K562 (cell line): ENCODE data around the gene AGO1. TPM values are rescaled to one million over a fixed set of nuclear protein-coding genes. Genes with fewer than 3 reads are reported as not detected.

Experiments
- ATF1 ChIP-seq, 2 experiments: fragments of 450-650 bp in 1 of 2; IDR thresholded peaks; 2 replicates each; pipeline ENCODE4 v1.6.1; 2016; ENCODE audit warnings: missing compliant biosample characterization in 1 of 2, missing genetic modification characterization in 1 of 2
- CBFB ChIP-seq: sonication (generic); formaldehyde crosslinking; IDR thresholded peaks from 2 replicates; pipeline ENCODE4 v1.4.0; 2020; ENCODE audit warnings: mild to moderate bottlenecking, missing genetic modification reagents
- CHD1 ChIP-seq: fragments of 200-600 bp; sonication (generic); IDR thresholded peaks from one replicate; pipeline ENCODE4 v1.6.1; 2012; ENCODE audit warnings: mild to moderate bottlenecking, moderate library complexity, low read length, inconsistent platforms
- DIDO1 ChIP-seq: fragments of 450-650 bp; IDR thresholded peaks from 2 replicates; pipeline ENCODE4 v1.6.1; 2016; ENCODE audit warnings: low read depth, missing biosample characterization, missing genetic modification characterization
- HCFC1 ChIP-seq: IDR thresholded peaks from 2 replicates; pipeline ENCODE4 v1.6.1; 2012; ENCODE audit warnings: low read depth, low read length, improper control_type of control experiment
- HMGN3 ChIP-seq: IDR thresholded peaks from 2 replicates; pipeline ENCODE4 v1.6.1; 2011; ENCODE audit warnings: borderline replicate concordance, low read depth, mild to moderate bottlenecking, mixed read lengths, low read length; ENCODE audit not compliant: insufficient read length; ENCODE audit errors: extremely low read depth
- KLF6 ChIP-seq: fragments of 250-450 bp; sonication (Bioruptor Pico); IDR thresholded peaks from 2 replicates; pipeline ENCODE4 v1.4.0; 2020; ENCODE audit warnings: mild to moderate bottlenecking, moderate library complexity, borderline replicate concordance
- LARP7 ChIP-seq: fragments of 450-650 bp; IDR thresholded peaks from 2 replicates; pipeline ENCODE4 v1.6.1; 2016
- MCM3 ChIP-seq: fragments of 450-650 bp; IDR thresholded peaks from 2 replicates; pipeline ENCODE4 v1.6.1; 2016
- MEIS2 ChIP-seq: fragments of 450-650 bp; IDR thresholded peaks from 2 replicates; pipeline ENCODE4 v1.6.1; 2014; ENCODE audit warnings: mild to moderate bottlenecking; ENCODE audit not compliant: partially characterized antibody
- NELFE ChIP-seq: IDR thresholded peaks from 2 replicates; pipeline ENCODE4 v1.6.1; 2011; ENCODE audit warnings: mild to moderate bottlenecking; ENCODE audit not compliant: insufficient read depth, insufficient read length
- POU5F1 ChIP-seq: fragments of 150-350 bp; IDR thresholded peaks from 2 replicates; pipeline ENCODE4 v1.6.1; 2014; ENCODE audit warnings: borderline replicate concordance, low read length, low read depth, mild to moderate bottlenecking; ENCODE audit not compliant: partially characterized antibody
- RBBP5 ChIP-seq: fragments of 200-600 bp; sonication (generic); IDR thresholded peaks from 2 replicates; pipeline ENCODE4 v1.6.1; 2012; ENCODE audit warnings: borderline replicate concordance, mild to moderate bottlenecking, low read length, control low read depth, inconsistent platforms; ENCODE audit not compliant: insufficient read depth, poor library complexity, severe bottlenecking
- RCOR1 ChIP-seq, 2 experiments: IDR thresholded peaks; 2 replicates each; pipeline ENCODE4 v1.6.1; 2012; ENCODE audit warnings: low read depth in 2 of 2, low read length in 2 of 2, borderline replicate concordance in 1 of 2, improper control_type of control experiment in 1 of 2
- SETDB1 ChIP-seq: IDR thresholded peaks from one replicate; pipeline ENCODE4 v1.6.1; 2012; ENCODE audit warnings: low read length, control low read depth, inconsistent platforms
- SMARCB1 ChIP-seq: IDR thresholded peaks from 2 replicates; pipeline ENCODE4 v1.6.1; 2011; ENCODE audit warnings: improper control_type of control experiment, low read depth; ENCODE audit not compliant: insufficient read length
- STAT5A ChIP-seq: IDR thresholded peaks from 2 replicates; pipeline ENCODE4 v1.6.1; 2012; ENCODE audit warnings: low read length, inconsistent platforms, borderline replicate concordance
- TAL1 ChIP-seq: fragments of 450-650 bp; IDR thresholded peaks from 2 replicates; pipeline ENCODE4 v1.6.1; 2016; ENCODE audit warnings: mild to moderate bottlenecking
- TARDBP ChIP-seq: fragments of 450-650 bp; IDR thresholded peaks from 2 replicates; pipeline ENCODE4 v1.6.1; 2016
- YY1 ChIP-seq, 3 experiments: IDR thresholded peaks; 2 replicates each; pipeline ENCODE4 v1.6.1; 2011; ENCODE audit warnings: low read length in 2 of 3, mild to moderate bottlenecking in 2 of 3, moderate library complexity in 2 of 3, borderline replicate concordance in 1 of 3, control low read depth in 1 of 3, low read depth in 1 of 3; ENCODE audit not compliant: insufficient read depth in 3 of 3, insufficient replicate concordance in 2 of 3, control insufficient read depth in 1 of 3, insufficient read length in 1 of 3; ENCODE audit errors: extremely low read depth in 1 of 3
- ZNF354B ChIP-seq: fragments of 250-450 bp; sonication (Bioruptor Pico); IDR thresholded peaks from 2 replicates; pipeline ENCODE4 v1.4.0; 2020
- ZNF445 ChIP-seq: fragments of 250-450 bp; sonication (Bioruptor Pico); IDR thresholded peaks from 2 replicates; pipeline ENCODE4 v1.4.0; 2020; ENCODE audit warnings: low read depth, mild to moderate bottlenecking, moderate library complexity
- polyA plus RNA-seq, 8 experiments: library from polyadenylated mRNA; depleted of rRNA in 4 of 8; stranded (reverse) in 5 of 8; unstranded in 3 of 8; fragments of >200 nt; fragmentation: Nextera tagmentation in 2 of 8; fragmentation: Illumina TruSeq in 1 of 8; extraction: Ambion mirVana in 2 of 8; extraction: Trizol in 1 of 8; gene quantifications; 2 replicates each; pipeline versions ENCODE4 v1.2.1 to v1.2.3, GENCODE V29; 2011 to 2014; ENCODE audit warnings: inconsistent platforms in 1 of 8, missing spikeins in 1 of 8
- total RNA-seq, 7 experiments: library from RNA; depleted of rRNA in 6 of 7; stranded (reverse); fragments of >200 nt in 6 of 7; fragmentation: Illumina TruSeq in 2 of 7; extraction: Trizol in 2 of 7; gene quantifications; 2 replicates each; pipeline versions ENCODE4 v1.2.1 to v1.2.3, GENCODE V29; 2011 to 2021; ENCODE audit warnings: low replicate concordance in 1 of 7
- TF ChIP-seq, protein P1 (sequence below): sonication (generic); formaldehyde crosslinking; IDR thresholded peaks from 2 replicates; pipeline ENCODE4 v1.8.0; 2022; ENCODE audit warnings: missing genetic modification reagents, mild to moderate bottlenecking, borderline replicate concordance
- TF ChIP-seq, protein P2 (sequence below): fragments of 250-450 bp; sonication (Bioruptor Pico); IDR thresholded peaks from 2 replicates; pipeline ENCODE4 v1.8.0; 2021; ENCODE audit warnings: moderate library complexity, mild to moderate bottlenecking, inconsistent platforms
- TF ChIP-seq, protein P3 (sequence below): fragments of 250-450 bp; sonication (Bioruptor Pico); IDR thresholded peaks from 2 replicates; pipeline ENCODE4 v1.8.0; 2021; ENCODE audit warnings: borderline replicate concordance, mild to moderate bottlenecking, moderate library complexity; ENCODE audit not compliant: poor library complexity, severe bottlenecking
- TF ChIP-seq, protein P4 (sequence below), 2 experiments: IDR thresholded peaks; 2 replicates each; pipeline ENCODE4 v1.6.1; 2011; ENCODE audit warnings: borderline replicate concordance in 1 of 2, control low read depth in 1 of 2, low read depth in 1 of 2, low read length in 1 of 2, mild to moderate bottlenecking in 1 of 2, mixed read lengths in 1 of 2, moderate library complexity in 1 of 2; ENCODE audit not compliant: insufficient read depth in 1 of 2, insufficient read length in 1 of 2, poor library complexity in 1 of 2, severe bottlenecking in 1 of 2; ENCODE audit errors: extremely low read depth in 1 of 2

Gene AGO1
- total and polyA plus RNA-seq, 9 of the 15 experiments (the other 6 are each of a cell fraction or from before 2014, with no cell fraction given): 7.3 to 64.2 (median 26.0) TPM

DNA sequence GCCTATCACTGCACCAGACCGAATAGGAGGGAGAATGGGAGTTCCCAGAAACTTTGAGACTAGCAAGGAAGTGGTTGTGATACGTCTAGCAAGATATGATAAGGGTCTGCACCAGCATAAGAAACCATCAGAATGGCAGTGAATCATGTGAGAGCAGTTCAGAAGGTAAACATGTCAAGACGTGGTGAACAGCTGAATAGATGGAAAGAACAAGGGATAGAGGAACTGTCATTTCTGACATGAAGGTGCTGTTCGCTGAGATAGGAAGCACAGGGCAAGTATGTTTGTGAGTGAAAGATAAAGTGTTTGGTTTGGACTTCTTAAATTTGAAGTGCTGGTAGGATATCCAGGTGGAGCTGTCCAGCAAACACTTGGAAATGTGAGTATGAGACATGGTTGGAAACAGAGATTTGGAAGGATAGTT, 1.1 kb upstream of the AGO1 start (continued):
- TF ChIP-seq HMGN3 (no peak), RBBP5 (no peak), NELFE (no peak), CHD1 (no peak), ZNF354B (no peak), MEIS2 (peak; percentile 99), TAL1 (peak; percentile 85), RCOR1 (IDR thresholded peaks at IDR 0.05; ENCODE audit: borderline replicate concordance in 1 of 2, low read depth in 2 of 2, low read length in 2 of 2) (peak in 1 of 2 experiments; percentile 87; a peak in 2 of 4 replicates), SETDB1 (no peak), POU5F1 (no peak), KLF6 (CRISPR knock-in tag) (no peak), LARP7 (no peak), TARDBP (no peak), STAT5A (0 out of 2 replicates have a peak, but pooled peaks have one; percentile 50), ATF1 (CRISPR knock-in tag; IDR thresholded peaks at IDR 0.05) (no peak), ATF1 (tag; IDR thresholded peaks at IDR 0.05) (peak; percentile 57; the same call in 1 of the 2 replicates), YY1 (IDR thresholded peaks at IDR 0.05; ENCODE audit: borderline replicate concordance in 1 of 3, control insufficient read depth in 1 of 3, extremely low read depth in 1 of 3, insufficient read depth in 3 of 3, insufficient read length in 1 of 3, insufficient replicate concordance in 2 of 3, low read depth in 1 of 3, low read length in 2 of 3) (no peak), ZNF445 (CRISPR knock-in tag) (no peak), SMARCB1 (no peak), HCFC1 (0 out of 2 replicates have a peak, but pooled peaks have one; percentile 15), CBFB (CRISPR knock-in tag) (no peak), MCM3 (no peak), DIDO1 (tag) (no peak)
- TF ChIP-seq, protein P1, sequence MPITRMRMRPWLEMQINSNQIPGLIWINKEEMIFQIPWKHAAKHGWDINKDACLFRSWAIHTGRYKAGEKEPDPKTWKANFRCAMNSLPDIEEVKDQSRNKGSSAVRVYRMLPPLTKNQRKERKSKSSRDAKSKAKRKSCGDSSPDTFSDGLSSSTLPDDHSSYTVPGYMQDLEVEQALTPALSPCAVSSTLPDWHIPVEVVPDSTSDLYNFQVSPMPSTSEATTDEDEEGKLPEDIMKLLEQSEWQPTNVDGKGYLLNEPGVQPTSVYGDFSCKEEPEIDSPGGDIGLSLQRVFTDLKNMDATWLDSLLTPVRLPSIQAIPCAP (CRISPR knock-in tag): no peak
- TF ChIP-seq, protein P2, sequence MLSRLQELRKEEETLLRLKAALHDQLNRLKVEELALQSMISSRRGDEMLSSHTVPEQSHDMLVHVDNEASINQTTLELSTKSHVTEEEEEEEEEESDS (CRISPR knock-in tag): no peak
- TF ChIP-seq, protein P3, sequence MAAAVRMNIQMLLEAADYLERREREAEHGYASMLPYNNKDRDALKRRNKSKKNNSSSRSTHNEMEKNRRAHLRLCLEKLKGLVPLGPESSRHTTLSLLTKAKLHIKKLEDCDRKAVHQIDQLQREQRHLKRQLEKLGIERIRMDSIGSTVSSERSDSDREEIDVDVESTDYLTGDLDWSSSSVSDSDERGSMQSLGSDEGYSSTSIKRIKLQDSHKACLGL: no peak
- TF ChIP-seq, protein P4, sequence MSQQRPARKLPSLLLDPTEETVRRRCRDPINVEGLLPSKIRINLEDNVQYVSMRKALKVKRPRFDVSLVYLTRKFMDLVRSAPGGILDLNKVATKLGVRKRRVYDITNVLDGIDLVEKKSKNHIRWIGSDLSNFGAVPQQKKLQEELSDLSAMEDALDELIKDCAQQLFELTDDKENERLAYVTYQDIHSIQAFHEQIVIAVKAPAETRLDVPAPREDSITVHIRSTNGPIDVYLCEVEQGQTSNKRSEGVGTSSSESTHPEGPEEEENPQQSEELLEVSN (IDR thresholded peaks at IDR 0.05; ENCODE audit: borderline replicate concordance in 1 of 2, extremely low read depth in 1 of 2, insufficient read depth in 1 of 2, insufficient read length in 1 of 2, low read depth in 1 of 2, low read length in 1 of 2, poor library complexity in 1 of 2, severe bottlenecking in 1 of 2): no peak
